Measurements from ENCODE around the gene ELAVL1.

GRCh38 chr19:8028951-8029491 is 23.6 kb upstream of the ELAVL1 start:
- TF ChIP-seq, protein P1, sequence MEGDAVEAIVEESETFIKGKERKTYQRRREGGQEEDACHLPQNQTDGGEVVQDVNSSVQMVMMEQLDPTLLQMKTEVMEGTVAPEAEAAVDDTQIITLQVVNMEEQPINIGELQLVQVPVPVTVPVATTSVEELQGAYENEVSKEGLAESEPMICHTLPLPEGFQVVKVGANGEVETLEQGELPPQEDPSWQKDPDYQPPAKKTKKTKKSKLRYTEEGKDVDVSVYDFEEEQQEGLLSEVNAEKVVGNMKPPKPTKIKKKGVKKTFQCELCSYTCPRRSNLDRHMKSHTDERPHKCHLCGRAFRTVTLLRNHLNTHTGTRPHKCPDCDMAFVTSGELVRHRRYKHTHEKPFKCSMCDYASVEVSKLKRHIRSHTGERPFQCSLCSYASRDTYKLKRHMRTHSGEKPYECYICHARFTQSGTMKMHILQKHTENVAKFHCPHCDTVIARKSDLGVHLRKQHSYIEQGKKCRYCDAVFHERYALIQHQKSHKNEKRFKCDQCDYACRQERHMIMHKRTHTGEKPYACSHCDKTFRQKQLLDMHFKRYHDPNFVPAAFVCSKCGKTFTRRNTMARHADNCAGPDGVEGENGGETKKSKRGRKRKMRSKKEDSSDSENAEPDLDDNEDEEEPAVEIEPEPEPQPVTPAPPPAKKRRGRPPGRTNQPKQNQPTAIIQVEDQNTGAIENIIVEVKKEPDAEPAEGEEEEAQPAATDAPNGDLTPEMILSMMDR (IDR thresholded peaks at IDR 0.05) = no peak
- TF ChIP-seq EP300 (IDR thresholded peaks at IDR 0.05) = no peak
- TF ChIP-seq POLR2A (IDR thresholded peaks at IDR 0.05) = no peak
